Ishikawa (cell line): ENCODE results near the gene SLC6A5.

ENCODE experiments used
- CEBPB ChIP-seq: IDR thresholded peaks from 2 replicates; pipeline ENCODE4 v1.6.1; 2012
- CREB1 ChIP-seq: IDR thresholded peaks from 2 replicates; pipeline ENCODE4 v1.6.1; 2012; ENCODE audit warnings: low read depth
- EGR1 ChIP-seq: IDR thresholded peaks from 2 replicates; pipeline ENCODE4 v1.6.1; 2012
- EP300 ChIP-seq: IDR thresholded peaks from 2 replicates; pipeline ENCODE4 v1.6.1; 2012; ENCODE audit warnings: borderline replicate concordance
- FOXM1 ChIP-seq: IDR thresholded peaks from 2 replicates; pipeline ENCODE4 v1.6.1; 2012; ENCODE audit warnings: low read depth, borderline replicate concordance
- MAX ChIP-seq: IDR thresholded peaks from 2 replicates; pipeline ENCODE4 v1.6.1; 2012
- NFIC ChIP-seq: IDR thresholded peaks from 2 replicates; pipeline ENCODE4 v1.6.1; 2012
- RAD21 ChIP-seq: IDR thresholded peaks from 2 replicates; pipeline ENCODE4 v1.6.1; 2012; ENCODE audit warnings: low read depth
- REST ChIP-seq: IDR thresholded peaks from 2 replicates; pipeline ENCODE4 v1.6.1; 2012; ENCODE audit warnings: low read depth, mild to moderate bottlenecking
- TAF1 ChIP-seq: IDR thresholded peaks from 2 replicates; pipeline ENCODE4 v1.6.1; 2012; ENCODE audit warnings: low read depth, mild to moderate bottlenecking
- TCF12 ChIP-seq: IDR thresholded peaks from 2 replicates; pipeline ENCODE4 v1.6.1; 2012; ENCODE audit warnings: low read depth
- TEAD4 ChIP-seq: IDR thresholded peaks from 2 replicates; pipeline ENCODE4 v1.6.1; 2012
- USF1 ChIP-seq: IDR thresholded peaks from 2 replicates; pipeline ENCODE4 v1.6.1; 2012
- YY1 ChIP-seq: IDR thresholded peaks from 2 replicates; pipeline ENCODE4 v1.6.1; 2012; ENCODE audit warnings: low read depth
- ZBTB7A ChIP-seq: IDR thresholded peaks from 2 replicates; pipeline ENCODE4 v1.6.1; 2012; ENCODE audit warnings: low read depth

The SLC6A5 gene

GRCh38 chr11:20598492-20598891 lies 916 bp upstream of the SLC6A5 start:
- no peak for TF ChIP-seq USF1
- no peak for TF ChIP-seq CEBPB
- no peak for TF ChIP-seq TCF12
- no peak for TF ChIP-seq ZBTB7A
- no peak for TF ChIP-seq YY1
- TF ChIP-seq MAX = no peak
- no peak for TF ChIP-seq REST
- no peak for TF ChIP-seq TAF1
- no peak for TF ChIP-seq TEAD4
- TF ChIP-seq EP300 = no peak
- no peak for TF ChIP-seq RAD21
- TF ChIP-seq NFIC = no peak
- TF ChIP-seq CREB1 = no peak

- TF ChIP-seq TAF1 = no peak
- TF ChIP-seq ZBTB7A = no peak
- no peak for TF ChIP-seq NFIC
- TF ChIP-seq TCF12 = no peak
- no peak for TF ChIP-seq EP300
- TF ChIP-seq EGR1 = no peak
- no peak for TF ChIP-seq FOXM1
- no peak for TF ChIP-seq TEAD4
- TF ChIP-seq CREB1 = no peak
- no peak for TF ChIP-seq RAD21
- no peak for TF ChIP-seq REST
- TF ChIP-seq YY1 = no peak
- TF ChIP-seq USF1 = no peak
- TF ChIP-seq MAX = no peak
These were observed 575 bp downstream of the SLC6A5 start for GRCh38 chr11:20600020-20600346.

- no peak for TF ChIP-seq REST
- TF ChIP-seq TCF12 = no peak
- TF ChIP-seq YY1 = no peak
- no peak for TF ChIP-seq FOXM1
- TF ChIP-seq MAX = no peak
- TF ChIP-seq CREB1 = no peak
- no peak for TF ChIP-seq EP300
- TF ChIP-seq CEBPB = no peak
- TF ChIP-seq TEAD4 = no peak
- TF ChIP-seq ZBTB7A = no peak
- TF ChIP-seq RAD21 = no peak
- no peak for TF ChIP-seq EGR1
- no peak for TF ChIP-seq NFIC
These were observed 1.1 kb downstream of the SLC6A5 start for GRCh38 chr11:20600551-20600950.

GRCh38 chr11:20601221-20601914 lies 2.0 kb downstream of the SLC6A5 start:
- no peak for TF ChIP-seq TCF12
- no peak for TF ChIP-seq TAF1
- TF ChIP-seq EGR1 = no peak
- TF ChIP-seq YY1 = no peak

- no peak for TF ChIP-seq USF1
- no peak for TF ChIP-seq EP300
- TF ChIP-seq FOXM1 = no peak
- no peak for TF ChIP-seq NFIC
- no peak for TF ChIP-seq REST
These were observed 4.9 kb downstream of the SLC6A5 start for GRCh38 chr11:20604295-20604803.
